Thoracic aorta (tissue), 2 donors: Measurements from ENCODE around the gene SMAGP. TPM values are rescaled to one million over a fixed set of nuclear protein-coding genes. Genes with fewer than 3 reads are reported as not detected.

ENCODE experiments used
- ATAC-seq: fragments of 150-250 bp; one replicate; pipeline ENCODE4 v1.8.0; 2017; ENCODE audit warnings: low read depth; ENCODE audit not compliant: insufficient number of reproducible peaks, low FRiP score
- DNase-seq: peaks from one replicate; pipeline ENCODE4 v3.0.0-alpha.2; 2020; ENCODE audit warnings: low spot score
- H3K27ac ChIP-seq, 2 donors: fragments of 200-600 bp; sonication (generic); 1 replicate in 1 of 2; 2 replicates in 1 of 2; pipeline ENCODE4 v1.5.1; 2016; ENCODE audit warnings: mild to moderate bottlenecking in 2 of 2, moderate library complexity in 2 of 2
- H3K27me3 ChIP-seq: fragments of 200-600 bp; sonication (generic); replicated peaks from 2 replicates; pipeline ENCODE4 v1.6.0; 2016; ENCODE audit warnings: mild to moderate bottlenecking; ENCODE audit not compliant: insufficient read depth
- H3K36me3 ChIP-seq: fragments of 200-600 bp; sonication (generic); one replicate; pipeline ENCODE4 v1.5.1; 2016
- H3K4me1 ChIP-seq, 2 donors: fragments of 200-600 bp; sonication (generic); 1 replicate in 1 of 2; 2 replicates in 1 of 2; pipeline versions ENCODE4 v1.5.1 to v1.6.0; 2016; ENCODE audit warnings: low read depth in 2 of 2, mild to moderate bottlenecking in 1 of 2; ENCODE audit not compliant: control insufficient read depth in 1 of 2
- H3K4me3 ChIP-seq: fragments of 200-600 bp; sonication (generic); 2 replicates; pipeline ENCODE4 v1.5.1; 2016; ENCODE audit warnings: mild to moderate bottlenecking
- H3K9me3 ChIP-seq: fragments of 200-600 bp; sonication (generic); 2 replicates; pipeline ENCODE4 v1.5.1; 2016
- total RNA-seq, 2 donors: library from RNA; depleted of rRNA; stranded (reverse); fragments of >200 nt; gene quantifications; one replicate each; pipeline versions ENCODE4 v1.1.0 to v1.2.3, GENCODE V29; 2016
- TF ChIP-seq, protein P1 (sequence below): fragments of 200-600 bp; sonication (generic); IDR thresholded peaks from one replicate; pipeline ENCODE4 v1.5.1; 2019; ENCODE audit warnings: antibody characterized with exemption

Gene SMAGP
- total RNA-seq, 2 donors from 2014 or later, result 7.6 to 7.8 TPM

DNA sequence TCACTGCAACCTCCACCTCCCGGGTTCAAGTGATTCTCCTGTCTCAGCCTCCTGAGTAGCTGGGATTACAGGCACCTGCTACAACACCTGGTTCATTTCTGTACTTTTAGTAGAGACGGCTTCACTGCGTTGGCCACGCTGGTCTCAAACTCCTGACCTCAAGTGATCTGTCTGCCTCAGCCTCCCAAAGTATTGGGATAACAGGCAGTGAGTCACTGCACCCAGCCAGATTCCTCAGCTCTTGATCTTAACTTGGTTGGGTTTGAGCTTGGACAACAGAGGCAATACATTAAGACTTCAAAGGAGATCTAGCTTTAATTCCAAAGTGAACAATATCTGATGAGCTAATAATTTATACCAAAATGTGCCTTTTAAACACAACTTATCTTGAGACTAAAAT lies 25.9 kb downstream of the SMAGP start:
- Histone ChIP-seq H3K4me1 (peaks cover 19 to 22% of the 10 kb centered on the region in 2 donors), H3K27ac (no peak overlapping the region), H3K4me3 (no peak overlapping the region), H3K9me3 (no peaks in the 10 kb centered on the region), H3K27me3 (no peaks in the 10 kb centered on the region), H3K36me3 (peaks cover 16% of the 10 kb centered on the region)
- TF ChIP-seq, protein P1, sequence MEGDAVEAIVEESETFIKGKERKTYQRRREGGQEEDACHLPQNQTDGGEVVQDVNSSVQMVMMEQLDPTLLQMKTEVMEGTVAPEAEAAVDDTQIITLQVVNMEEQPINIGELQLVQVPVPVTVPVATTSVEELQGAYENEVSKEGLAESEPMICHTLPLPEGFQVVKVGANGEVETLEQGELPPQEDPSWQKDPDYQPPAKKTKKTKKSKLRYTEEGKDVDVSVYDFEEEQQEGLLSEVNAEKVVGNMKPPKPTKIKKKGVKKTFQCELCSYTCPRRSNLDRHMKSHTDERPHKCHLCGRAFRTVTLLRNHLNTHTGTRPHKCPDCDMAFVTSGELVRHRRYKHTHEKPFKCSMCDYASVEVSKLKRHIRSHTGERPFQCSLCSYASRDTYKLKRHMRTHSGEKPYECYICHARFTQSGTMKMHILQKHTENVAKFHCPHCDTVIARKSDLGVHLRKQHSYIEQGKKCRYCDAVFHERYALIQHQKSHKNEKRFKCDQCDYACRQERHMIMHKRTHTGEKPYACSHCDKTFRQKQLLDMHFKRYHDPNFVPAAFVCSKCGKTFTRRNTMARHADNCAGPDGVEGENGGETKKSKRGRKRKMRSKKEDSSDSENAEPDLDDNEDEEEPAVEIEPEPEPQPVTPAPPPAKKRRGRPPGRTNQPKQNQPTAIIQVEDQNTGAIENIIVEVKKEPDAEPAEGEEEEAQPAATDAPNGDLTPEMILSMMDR, result no peak
- DNase-seq (no peak), ATAC-seq (no peak)

DNA sequence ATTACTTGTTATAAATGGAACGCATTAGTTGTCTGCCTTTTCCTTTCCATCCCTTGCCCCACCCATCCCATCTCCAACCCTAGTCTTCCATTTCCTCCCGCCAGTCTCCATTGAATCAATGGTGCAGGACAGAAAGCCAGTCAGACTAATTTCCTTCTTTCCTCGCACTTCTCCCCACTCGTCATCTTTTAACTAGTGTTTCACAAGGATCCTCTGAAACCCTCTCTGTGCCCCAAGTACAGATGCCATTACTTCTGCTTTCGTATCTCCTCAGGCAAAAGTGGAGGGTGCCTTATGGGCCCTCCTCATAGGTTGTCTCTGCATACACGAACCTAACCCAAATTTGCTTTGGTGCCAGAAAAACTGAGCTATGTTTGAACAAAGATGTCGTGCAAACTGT lies 27.3 kb downstream of the SMAGP start:
- no peaks in the 10 kb centered on the region for H3K27me3 ChIP-seq
- peaks cover 16% of the 10 kb centered on the region for H3K36me3 ChIP-seq
- H3K4me1 ChIP-seq, result peaks cover 22 to 23% of the 10 kb centered on the region in 2 donors
- DNase-seq, result no peak
- H3K9me3 ChIP-seq, result no peaks in the 10 kb centered on the region
- no peak for ATAC-seq
- TF ChIP-seq, protein P1, result no peak
- H3K27ac ChIP-seq, result no peak overlapping the region
- H3K4me3 ChIP-seq, result no peak overlapping the region

DNA sequence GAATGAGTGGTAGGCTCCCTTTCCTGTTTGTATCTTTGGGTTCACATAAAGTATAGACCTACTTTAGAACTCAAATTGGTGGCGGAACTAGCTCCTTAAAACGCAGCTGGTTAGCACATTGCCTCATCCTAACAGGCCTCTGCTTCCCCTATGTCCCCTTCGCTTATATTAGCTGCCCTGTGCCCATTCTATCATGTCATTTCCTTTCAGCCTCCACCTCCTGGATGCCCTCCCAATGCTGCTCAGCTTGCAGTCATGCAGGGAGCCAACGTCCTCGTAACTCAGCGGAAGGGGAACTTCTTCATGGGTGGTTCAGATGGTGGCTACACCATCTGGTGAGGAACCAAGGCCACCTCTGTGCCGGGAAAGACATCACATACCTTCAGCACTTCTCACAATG lies 28.1 kb downstream of the SMAGP start:
- H3K27ac ChIP-seq, result no peak overlapping the region
- ATAC-seq, result no peak
- no peaks in the 10 kb centered on the region for H3K9me3 ChIP-seq
- peaks cover 16% of the 10 kb centered on the region for H3K36me3 ChIP-seq
- no peaks in the 10 kb centered on the region for H3K27me3 ChIP-seq
- TF ChIP-seq, protein P1, result no peak
- no peak for DNase-seq
- no peak overlapping the region for H3K4me3 ChIP-seq
- peaks cover 22 to 24% of the 10 kb centered on the region in 2 donors for H3K4me1 ChIP-seq

DNA sequence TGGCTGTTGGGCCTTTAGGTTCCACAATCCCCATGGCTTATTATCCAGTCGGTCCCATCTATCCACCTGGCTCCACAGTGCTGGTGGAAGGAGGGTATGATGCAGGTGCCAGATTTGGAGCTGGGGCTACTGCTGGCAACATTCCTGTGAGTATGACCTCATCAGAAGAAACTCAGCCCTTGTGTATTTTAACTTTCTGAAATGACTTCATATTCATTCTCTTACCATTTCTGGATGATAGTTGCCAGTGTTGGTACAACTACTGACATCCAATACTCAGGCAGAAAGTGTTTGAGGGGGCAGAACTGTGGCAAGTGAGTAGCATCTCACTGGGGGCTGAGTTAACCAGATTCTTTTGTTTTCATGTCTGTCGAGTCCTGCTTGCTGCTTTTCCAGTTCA lies 29.2 kb downstream of the SMAGP start:
- H3K27ac ChIP-seq, result peak overlapping the region in 1 of 2 donors; percentile 99
- H3K27me3 ChIP-seq, result no peaks in the 10 kb centered on the region
- TF ChIP-seq, protein P1, result no peak
- H3K4me1 ChIP-seq, result peaks cover 19 to 24% of the 10 kb centered on the region in 2 donors
- peaks cover 16% of the 10 kb centered on the region for H3K36me3 ChIP-seq
- H3K4me3 ChIP-seq, result no peak overlapping the region
- ATAC-seq (no peak), DNase-seq (no peak)
- H3K9me3 ChIP-seq, result no peaks in the 10 kb centered on the region

DNA sequence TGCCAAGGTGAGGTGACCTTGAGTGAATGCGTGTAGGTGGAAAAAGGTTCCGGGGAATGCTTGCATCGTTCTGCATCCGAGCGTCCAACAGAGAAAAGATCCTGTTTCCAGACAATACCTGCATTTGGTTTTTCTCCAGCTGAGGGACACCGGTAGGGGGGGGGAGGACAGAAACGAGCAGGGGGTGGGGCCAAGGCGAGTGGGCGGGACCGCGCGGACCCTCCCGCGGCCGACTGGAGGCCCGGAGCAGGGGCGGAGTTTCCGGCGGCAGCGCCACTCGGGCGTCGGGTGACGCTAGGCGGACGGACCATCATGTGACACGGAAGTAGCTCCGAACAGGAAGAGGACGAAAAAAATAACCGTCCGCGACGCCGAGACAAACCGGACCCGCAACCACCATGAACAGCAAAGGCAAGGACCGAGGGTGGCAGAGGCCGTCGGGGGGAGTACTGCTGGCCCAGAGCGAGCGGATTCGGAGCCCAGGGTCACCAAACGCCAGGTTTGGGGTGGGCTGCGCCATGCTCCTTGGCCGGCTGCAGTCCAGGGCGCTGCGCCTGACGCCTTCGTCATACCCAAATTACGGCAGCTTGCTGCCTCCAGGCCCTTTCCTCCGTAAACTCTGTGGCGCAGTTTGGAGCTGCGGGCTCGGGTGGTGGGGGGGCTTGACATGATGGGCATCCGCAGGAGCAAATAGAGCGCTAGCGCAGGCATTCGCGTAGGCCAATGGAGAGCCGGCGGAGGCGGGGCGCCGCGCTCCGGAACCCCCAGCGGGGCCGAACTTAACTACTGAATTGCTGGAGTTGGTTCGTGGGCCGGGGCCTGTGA lies 31.5 kb downstream of the SMAGP start, which contains the start of gene DAZAP2:
Gene DAZAP2, plus strand, starts transcription at position 317 of the 825 bp plus-strand sequence. Its CDS starts 82 bp downstream, at position 399.
- peak; percentile 82 for ATAC-seq
- peak; percentile 82 for DNase-seq
- TF ChIP-seq, protein P1, result peak; percentile 39

More for the DNA sequence above, 31.5 kb downstream of the SMAGP start, which contains the start of gene DAZAP2:
- Histone ChIP-seq H3K36me3 (peaks cover 16% of the 10 kb centered on the region), H3K4me3 (peak within 1 kb of the TSS; percentile 95), H3K27ac (peak within 1 kb of the TSS; percentile 99 to 100), H3K27me3 (no peaks in the 10 kb centered on the region), H3K4me1 (peaks cover 19 to 24% of the 10 kb centered on the region in 2 donors), H3K9me3 (no peaks in the 10 kb centered on the region)
